NT2/D1 (cell line): ENCODE measurements around the gene MGLL.

Experiments used
- YY1 ChIP-seq: IDR thresholded peaks from 2 replicates; pipeline ENCODE4 v1.6.1; 2011; ENCODE audit not compliant: insufficient read length, insufficient read depth
- ZNF274 ChIP-seq: IDR thresholded peaks from 2 replicates; pipeline ENCODE4 v1.6.1; 2011; ENCODE audit warnings: mild to moderate bottlenecking, low read depth, low read length

GRCh38 chr3:127790882-127791183 lies 31.5 kb downstream of the MGLL start:
- TF ChIP-seq YY1 (no peak), ZNF274 (no peak)
